ENCODE results near the gene ECSCR. TPM values are rescaled to one million over a fixed set of nuclear protein-coding genes. Genes with fewer than 3 reads are reported as not detected.

The ECSCR gene
- total and polyA plus RNA-seq, 10 of the 15 experiments (the other 5 are each of a cell fraction or from before 2014, with no cell fraction given), result 0.15 to 0.83 (median 0.23) TPM; not detected in 3

GRCh38 chr5:139482050-139482889, 19.7 kb upstream of the ECSCR start, which contains the start of gene STING1:
STING1 (minus strand) TSS chr5:139482758; CDS start chr5:139481704, 1,054 bp downstream.
- RAD21 ChIA-PET (ENCODE audit: unreplicated experiment), result interaction anchor here (0.6 to 3.0 kb wide), 17 partner anchors 11 to 305 kb away, joined by 3 to 32 read pairs (median 5); partner anchors contain the start of gene DNAJC18
- peak; percentile 66 for FAIRE-seq
- CTCF ChIA-PET, result interaction anchor here (0.6 to 4.5 kb wide), 15 partner anchors 9 to 756 kb away, joined by 3 to 32 read pairs (median 5); partner anchors contain the start of gene DNAJC18
- no peaks in the 10 kb centered on the region for H4K20me1 ChIP-seq (ENCODE audit: control insufficient read depth, insufficient read depth)
- intact Hi-C loops (cut with micrococcal nuclease; ENCODE audit: unreplicated experiment), result loop anchor here (1.0 kb wide), 1 partner anchor 24 kb away; no protein-coding TSS in a partner anchor
- peak; percentile 75 for ATAC-seq
- H3K27me3 ChIP-seq (replicated peaks in 1 of 2; ENCODE audit: control insufficient read depth in 2 of 2, insufficient read depth in 2 of 2, low read length in 1 of 2), result no peaks in the 10 kb centered on the region
- in situ Hi-C loops (cut with MboI), result no loop called here
- peak within 1 kb of the TSS; percentile 81 for H3K9ac ChIP-seq (ENCODE audit: control insufficient read depth, insufficient read depth, low read length)
- WGBS (ENCODE audit: insufficient coverage, insufficient replicate concordance, low lambda C conversion rate, missing lambda C conversion rate), result 70% methylated on average over 19 of the region's 19 CpGs
- H3K4me3 ChIP-seq, result peak within 1 kb of the TSS; percentile 59
- POLR2A ChIA-PET, result interaction anchor here (0.6 to 2.0 kb wide), 12 partner anchors 12 to 217 kb away, joined by 3 to 10 read pairs (median 4); partner anchors contain the start of genes DNAJC18 and ECSCR
- H3K79me2 ChIP-seq (ENCODE audit: control insufficient read depth, insufficient read depth, low read length), result peaks cover 7% of the 10 kb centered on the region
- SMC1A ChIA-PET (ENCODE audit: uncharacterized antibody, unreplicated experiment), result interaction anchor here (0.7 to 3.1 kb wide), 23 partner anchors 8 to 214 kb away, joined by 3 to 25 read pairs (median 4); partner anchors contain the start of genes DNAJC18 and SMIM33
- no peaks in the 10 kb centered on the region for H3K9me3 ChIP-seq (replicated peaks; ENCODE audit: control insufficient read depth, insufficient read depth, low read length)
- H2AFZ ChIP-seq (ENCODE audit: control insufficient read depth, low read depth, low read length), result peak within 1 kb of the TSS; percentile 83
- peak within 1 kb of the TSS; percentile 91 for H3K27ac ChIP-seq (ENCODE audit: control insufficient read depth, insufficient read depth)
- peaks cover 0 to 4% of the 10 kb centered on the region in 2 experiments; a peak in 1 of 4 replicates for H3K36me3 ChIP-seq (ENCODE audit: control insufficient read depth in 2 of 2, insufficient read depth in 2 of 2, low read length in 1 of 2)
- BruUV-seq (replicated peaks), result TSS peak; percentile 82
- H3K4me1 ChIP-seq (ENCODE audit: control insufficient read depth, insufficient read depth, low read length), result peaks cover 27% of the 10 kb centered on the region
- peak; percentile 41 for DNase-seq (ENCODE audit: low read depth, low spot score)
- H3K4me2 ChIP-seq (ENCODE audit: control insufficient read depth, insufficient read depth), result peak within 1 kb of the TSS; percentile 94
- TF ChIP-seq SMAD1 (IDR thresholded peaks at IDR 0.05; ENCODE audit: low read depth, partially characterized antibody), result peak; percentile 78
- TF ChIP-seq ZNF622 (IDR thresholded peaks at IDR 0.05), result no peak
- TF ChIP-seq SRF (IDR thresholded peaks at IDR 0.05; ENCODE audit: low read depth in 2 of 2, low read length in 2 of 2), result no peak
- no peak for TF ChIP-seq KLF5 (IDR thresholded peaks at IDR 0.05; ENCODE audit: partially characterized antibody)
- TF ChIP-seq FOS (IDR thresholded peaks at IDR 0.05; ENCODE audit: borderline replicate concordance, extremely low read depth, insufficient read length), result no peak
- TF ChIP-seq FOXM1 (IDR thresholded peaks at IDR 0.05; ENCODE audit: low read depth, low read length), result no peak
- TF ChIP-seq NFYA (IDR thresholded peaks at IDR 0.05; ENCODE audit: borderline replicate concordance, low read depth, low read length), result no peak
- no peak for TF ChIP-seq HDGF (IDR thresholded peaks at IDR 0.05)
- TF ChIP-seq RB1 (IDR thresholded peaks at IDR 0.05; ENCODE audit: borderline replicate concordance), result no peak
- no peak for TF ChIP-seq SP1 (IDR thresholded peaks at IDR 0.05; ENCODE audit: low read depth, low read length)
- no peak for TF ChIP-seq FOXK2 (IDR thresholded peaks at IDR 0.05)
- TF ChIP-seq PML (IDR thresholded peaks at IDR 0.05; ENCODE audit: low read length), result no peak
- peak; percentile 16 for TF ChIP-seq RELA (IDR thresholded peaks at IDR 0.05; ENCODE audit: borderline replicate concordance, partially characterized antibody)
- no peak for TF ChIP-seq ELK1 (IDR thresholded peaks at IDR 0.05; ENCODE audit: low read depth, low read length)
- no peak for TF ChIP-seq SIX5 (IDR thresholded peaks at IDR 0.05; ENCODE audit: low read depth, low read length, severe bottlenecking)
- TF ChIP-seq TARDBP (IDR thresholded peaks at IDR 0.05; ENCODE audit: borderline replicate concordance), result no peak
- TF ChIP-seq KAT2A (conservative IDR thresholded peaks at IDR 0.05; ENCODE audit: control insufficient read depth, low read depth, low read length), result no peak
- no peak for TF ChIP-seq WRNIP1 (IDR thresholded peaks at IDR 0.05; ENCODE audit: borderline replicate concordance, low read depth, low read length)
- TF ChIP-seq HDAC2 (IDR thresholded peaks at IDR 0.05), result no peak
- TF ChIP-seq MAX (IDR thresholded peaks at IDR 0.05; ENCODE audit: low read depth, low read length), result no peak; the same call in 1 of the 2 replicates
- TF ChIP-seq EZH2 (IDR thresholded peaks at IDR 0.05; ENCODE audit: borderline replicate concordance, control insufficient read depth, low read depth, low read length), result no peak

All from GM12878 (cell line).